ENCODE data around the gene PDXP.

DNA sequence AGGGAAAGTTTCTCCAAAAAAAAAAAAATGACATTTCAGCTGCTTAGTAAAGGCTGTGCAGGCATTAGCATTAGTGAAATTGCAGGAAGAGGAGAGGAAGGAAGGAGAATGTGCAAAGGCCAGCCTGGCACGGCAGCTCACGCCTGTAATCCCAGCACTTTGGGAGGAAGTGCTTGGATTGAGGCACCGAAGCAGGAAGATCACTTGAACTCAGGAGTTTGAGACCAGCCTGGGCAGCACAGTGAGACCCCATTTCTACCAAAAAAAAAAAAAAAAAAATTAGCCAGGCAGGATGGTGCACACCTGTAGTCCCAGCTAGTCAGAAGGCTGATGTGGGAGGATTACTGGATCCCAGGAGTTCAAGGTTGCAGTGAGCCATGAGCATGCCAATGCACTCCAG, 46.1 kb downstream of the PDXP start:
- TF ChIP-seq ZNF70 (CRISPR knock-in tag; IDR thresholded peaks at IDR 0.05): no peak
- TF ChIP-seq, protein P1, sequence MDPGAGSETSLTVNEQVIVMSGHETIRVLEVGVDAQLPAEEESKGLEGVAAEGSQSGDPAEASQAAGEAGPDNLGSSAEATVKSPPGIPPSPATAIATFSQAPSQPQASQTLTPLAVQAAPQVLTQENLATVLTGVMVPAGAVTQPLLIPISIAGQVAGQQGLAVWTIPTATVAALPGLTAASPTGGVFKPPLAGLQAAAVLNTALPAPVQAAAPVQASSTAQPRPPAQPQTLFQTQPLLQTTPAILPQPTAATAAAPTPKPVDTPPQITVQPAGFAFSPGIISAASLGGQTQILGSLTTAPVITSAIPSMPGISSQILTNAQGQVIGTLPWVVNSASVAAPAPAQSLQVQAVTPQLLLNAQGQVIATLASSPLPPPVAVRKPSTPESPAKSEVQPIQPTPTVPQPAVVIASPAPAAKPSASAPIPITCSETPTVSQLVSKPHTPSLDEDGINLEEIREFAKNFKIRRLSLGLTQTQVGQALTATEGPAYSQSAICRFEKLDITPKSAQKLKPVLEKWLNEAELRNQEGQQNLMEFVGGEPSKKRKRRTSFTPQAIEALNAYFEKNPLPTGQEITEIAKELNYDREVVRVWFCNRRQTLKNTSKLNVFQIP (CRISPR knock-in tag; IDR thresholded peaks at IDR 0.05; ENCODE audit: borderline replicate concordance, low read depth): no peak
- TF ChIP-seq CREB5 (CRISPR knock-in tag; IDR thresholded peaks at IDR 0.05; ENCODE audit: low read depth): no peak
